Jurkat, Clone E6-1 (cell line): ENCODE data around the gene F2RL2.
A peak's percentile ranks its signal among the peaks of the same experiment; 100 is the strongest.
"Not testable (repeated sequence)": the region's sequence is repeated elsewhere in the genome, so short reads cannot be mapped to it uniquely, and the experiment has no call there.

Experiments
- DNase-seq: peaks from one replicate; pipeline ENCODE4 v3.0.0-alpha.2; 2011; ENCODE audit warnings: low read depth, low spot score
- H3K4me3 ChIP-seq: 2 replicates; pipeline ENCODE4 v1.5.1; 2011; ENCODE audit warnings: mild to moderate bottlenecking, low read length, control low read depth, moderate library complexity

F2RL2 gene

GRCh38 chr5:76625087-76625815 lies 2.0 kb upstream of the F2RL2 start:
- peak overlapping the region; percentile 29 for H3K4me3 ChIP-seq
- peak; percentile 81 for DNase-seq

- H3K4me3 ChIP-seq: peak overlapping the region; percentile 47
- no peak for DNase-seq
Measured at GRCh38 chr5:76622076-76622475, 1.1 kb downstream of the F2RL2 start.

- no peak overlapping the region for H3K4me3 ChIP-seq
- DNase-seq: no peak
Measured at GRCh38 chr5:76620166-76620565, 3.0 kb downstream of the F2RL2 start.

- DNase-seq: no peak
- no peak overlapping the region for H3K4me3 ChIP-seq
Measured at GRCh38 chr5:76617675-76618074, 5.5 kb downstream of the F2RL2 start.

- no peak for DNase-seq
- H3K4me3 ChIP-seq: no peak overlapping the region
Measured at GRCh38 chr5:76617229-76617628, 6.0 kb downstream of the F2RL2 start.

- no peak for DNase-seq
- H3K4me3 ChIP-seq: no peak overlapping the region
Measured at GRCh38 chr5:76616206-76616605, 7.0 kb downstream of the F2RL2 start.

- DNase-seq: no peak
- H3K4me3 ChIP-seq: no peak overlapping the region
Measured at GRCh38 chr5:76615759-76616158, 7.4 kb downstream of the F2RL2 start.

GRCh38 chr5:76612942-76613341 lies 10.3 kb downstream of the F2RL2 start:
- no peak overlapping the region for H3K4me3 ChIP-seq
- DNase-seq: no peak

- no peak for DNase-seq
- no peak overlapping the region for H3K4me3 ChIP-seq
Measured at GRCh38 chr5:76610196-76610595, 13.0 kb downstream of the F2RL2 start.

- DNase-seq: no peak
- H3K4me3 ChIP-seq: no peak overlapping the region
Measured at GRCh38 chr5:76608833-76609232, 14.4 kb downstream of the F2RL2 start.

GRCh38 chr5:76607353-76607871 lies 15.8 kb downstream of the F2RL2 start:
- no peak overlapping the region for H3K4me3 ChIP-seq

GRCh38 chr5:76606701-76607100 lies 16.5 kb downstream of the F2RL2 start:
- DNase-seq: no peak
- H3K4me3 ChIP-seq: no peak overlapping the region

More at GRCh38 chr5:76607353-76607871, 15.8 kb downstream of the F2RL2 start:
- DNase-seq: no peak

GRCh38 chr5:76604838-76605237 lies 18.4 kb downstream of the F2RL2 start:
- H3K4me3 ChIP-seq: no peak overlapping the region
- DNase-seq: no peak

GRCh38 chr5:76603991-76604390 lies 19.2 kb downstream of the F2RL2 start:
- DNase-seq, H3K4me3 ChIP-seq: not testable (repeated sequence)

- H3K4me3 ChIP-seq: no peak overlapping the region
- no peak for DNase-seq
Measured at GRCh38 chr5:76602094-76602726, 21.0 kb downstream of the F2RL2 start.

GRCh38 chr5:76601470-76601869 lies 21.7 kb downstream of the F2RL2 start:
- peak; percentile 67 for DNase-seq
- H3K4me3 ChIP-seq: no peak overlapping the region

- H3K4me3 ChIP-seq: no peak overlapping the region
- DNase-seq: no peak
Measured at GRCh38 chr5:76600716-76601115, 22.5 kb downstream of the F2RL2 start.

- DNase-seq: no peak
- H3K4me3 ChIP-seq: no peak overlapping the region
Measured at GRCh38 chr5:76598531-76598930, 24.7 kb downstream of the F2RL2 start.

GRCh38 chr5:76595755-76596481 lies 27.3 kb downstream of the F2RL2 start:
- no peak overlapping the region for H3K4me3 ChIP-seq
- no peak for DNase-seq

- DNase-seq: no peak
- no peak overlapping the region for H3K4me3 ChIP-seq
Measured at GRCh38 chr5:76594107-76594506, 29.1 kb downstream of the F2RL2 start.
